T follicular helper cell (primary cell): Measurements from ENCODE around the gene TTC7B.

Experiments used
- DNase-seq: peaks from one replicate; pipeline ENCODE4 v3.0.0-alpha.2; 2020; ENCODE audit warnings: low read depth

Gene TTC7B

DNA sequence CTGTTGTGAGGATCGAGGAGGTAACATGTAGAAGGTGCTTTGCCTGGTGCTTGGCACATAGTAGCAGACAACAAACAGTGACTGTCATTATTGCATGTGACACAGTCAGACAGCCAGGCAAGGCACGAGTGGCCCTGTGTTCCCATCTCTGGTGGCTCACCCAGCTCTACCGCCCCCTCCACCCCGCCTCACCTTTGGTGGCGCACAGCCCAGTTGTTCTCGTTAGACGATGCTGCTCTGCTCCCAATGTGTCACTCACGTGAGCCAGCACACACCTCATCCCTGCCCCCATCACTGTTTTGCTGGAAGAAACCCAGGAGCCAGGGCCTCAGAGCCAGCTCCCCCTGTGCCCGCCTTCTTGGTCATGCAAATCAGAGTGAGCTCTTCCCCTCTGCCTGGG, 306.1 kb downstream of the TTC7B start:
- no peak for DNase-seq

- no peak for DNase-seq
Measured at GRCh38 chr14:90509403-90509802, 306.8 kb downstream of the TTC7B start.

DNA sequence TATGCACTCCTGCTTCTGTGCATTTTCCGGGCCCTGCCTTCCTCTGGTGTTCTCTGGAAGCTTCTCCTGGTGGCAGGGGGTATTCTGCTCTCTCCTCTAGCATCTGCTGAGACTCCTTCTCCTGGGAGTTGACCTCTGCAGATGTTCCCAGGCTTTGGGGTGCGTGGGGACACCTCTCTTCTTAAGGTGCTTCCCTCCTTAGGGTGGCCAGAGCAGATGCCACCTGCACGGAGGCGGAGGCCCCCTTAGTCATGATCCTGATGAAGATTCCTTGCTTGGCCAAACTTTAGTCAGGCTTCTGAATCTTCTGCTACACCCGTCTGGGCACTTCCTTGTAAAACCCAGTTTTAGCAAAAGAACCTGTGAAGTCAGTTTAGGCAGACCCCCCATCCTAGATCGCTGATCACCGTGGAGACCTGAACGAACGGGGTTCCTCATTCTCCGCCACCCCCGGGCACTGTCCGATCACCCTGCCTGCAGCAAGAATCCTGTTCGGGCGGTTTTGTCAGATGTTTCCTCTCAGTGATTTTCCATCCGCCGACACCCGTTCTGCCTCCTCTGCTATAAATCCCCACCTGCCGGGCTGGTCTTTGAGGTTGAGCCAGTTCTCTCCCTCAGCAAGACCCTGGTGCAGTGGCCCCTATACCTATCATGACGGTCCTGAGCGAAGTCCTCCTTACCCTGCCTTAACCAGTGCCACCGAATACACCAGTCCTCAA, 307.5 kb downstream of the TTC7B start:
- no peak for DNase-seq

DNA sequence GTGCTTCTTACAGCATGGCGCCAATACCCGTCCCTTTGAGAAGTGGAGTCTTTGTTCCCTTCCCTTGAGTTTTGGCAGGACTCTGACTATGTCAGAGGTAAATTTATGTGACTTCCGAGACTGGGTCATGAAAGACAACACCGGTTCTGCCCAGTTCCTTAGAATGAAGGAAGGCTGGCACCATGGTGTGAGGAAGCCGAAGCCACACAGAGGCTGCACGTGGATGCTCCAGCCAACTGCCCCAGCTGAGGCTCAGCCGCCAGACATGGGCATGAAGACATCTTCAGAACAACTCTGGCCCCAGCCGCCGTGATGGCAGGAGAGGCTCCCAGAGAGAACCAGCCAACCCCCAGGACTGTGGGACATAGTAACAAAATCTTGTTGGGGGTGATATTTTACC, 308.2 kb downstream of the TTC7B start:
- DNase-seq, result no peak

DNA sequence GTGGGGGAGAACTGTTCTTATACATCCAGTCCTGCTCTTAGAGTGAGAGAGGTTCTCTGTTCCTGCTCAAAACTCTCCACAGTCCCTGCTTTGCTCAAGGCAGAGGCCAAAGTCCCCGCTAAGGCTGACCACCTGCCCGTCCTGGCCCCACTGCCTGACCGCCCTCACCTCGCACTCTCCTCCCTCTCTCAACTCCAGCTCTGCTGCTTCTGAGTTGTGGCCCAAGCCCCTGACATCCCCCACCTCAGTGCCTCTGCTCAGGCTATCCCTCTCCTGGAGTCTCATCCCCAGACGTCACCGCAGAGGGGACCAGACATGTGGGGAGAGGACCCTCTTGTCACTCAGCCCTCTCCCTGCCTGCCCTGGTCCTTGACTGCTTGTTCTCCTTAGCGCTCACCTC, 308.8 kb downstream of the TTC7B start:
- DNase-seq, result no peak

GRCh38 chr14:90506748-90507147, 309.5 kb downstream of the TTC7B start:
- DNase-seq, result no peak

DNA sequence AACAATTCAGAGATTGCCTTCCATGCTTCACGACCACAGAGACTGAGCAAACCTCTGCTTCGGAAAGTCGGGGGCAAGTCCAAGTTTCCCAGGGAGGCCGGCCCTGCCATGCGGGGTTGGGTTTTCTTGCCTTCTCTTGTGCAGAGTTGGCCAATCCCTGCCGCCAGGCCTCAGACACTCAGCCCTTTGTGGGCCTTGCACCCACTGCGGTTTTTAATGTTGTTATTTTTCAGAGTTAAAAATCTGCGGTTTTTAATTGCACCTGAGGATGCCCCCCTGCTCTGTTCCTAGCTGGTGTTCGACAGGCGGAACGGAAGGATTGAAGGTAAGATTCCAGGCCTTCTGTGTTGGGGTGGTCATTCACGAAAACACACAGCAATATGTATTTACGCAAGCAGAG, 310.7 kb downstream of the TTC7B start:
- DNase-seq, result no peak

DNA sequence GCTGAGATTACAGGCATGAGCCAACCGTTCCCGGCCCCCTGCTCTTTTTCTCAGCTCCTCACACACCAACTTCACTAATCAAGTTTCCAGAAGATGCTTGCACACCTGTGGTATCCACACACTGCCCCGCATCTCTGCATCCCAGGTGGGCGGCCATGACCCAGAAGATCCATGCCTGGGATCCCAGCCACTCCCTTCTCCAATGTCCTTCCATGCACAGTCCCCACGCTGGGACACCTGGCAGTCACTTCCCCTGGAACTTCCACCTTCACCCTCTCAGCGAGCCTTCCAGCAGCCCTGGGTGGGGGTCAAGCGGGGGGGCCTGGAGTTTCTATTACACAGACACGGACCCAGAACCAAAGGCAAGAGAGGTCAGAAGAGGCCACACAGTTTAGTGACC, 311.6 kb downstream of the TTC7B start:
- DNase-seq, result no peak

- DNase-seq, result no peak
Measured at GRCh38 chr14:90503582-90503981, 312.6 kb downstream of the TTC7B start.

GRCh38 chr14:90502760-90503159, 313.5 kb downstream of the TTC7B start:
- DNase-seq, result no peak

DNA sequence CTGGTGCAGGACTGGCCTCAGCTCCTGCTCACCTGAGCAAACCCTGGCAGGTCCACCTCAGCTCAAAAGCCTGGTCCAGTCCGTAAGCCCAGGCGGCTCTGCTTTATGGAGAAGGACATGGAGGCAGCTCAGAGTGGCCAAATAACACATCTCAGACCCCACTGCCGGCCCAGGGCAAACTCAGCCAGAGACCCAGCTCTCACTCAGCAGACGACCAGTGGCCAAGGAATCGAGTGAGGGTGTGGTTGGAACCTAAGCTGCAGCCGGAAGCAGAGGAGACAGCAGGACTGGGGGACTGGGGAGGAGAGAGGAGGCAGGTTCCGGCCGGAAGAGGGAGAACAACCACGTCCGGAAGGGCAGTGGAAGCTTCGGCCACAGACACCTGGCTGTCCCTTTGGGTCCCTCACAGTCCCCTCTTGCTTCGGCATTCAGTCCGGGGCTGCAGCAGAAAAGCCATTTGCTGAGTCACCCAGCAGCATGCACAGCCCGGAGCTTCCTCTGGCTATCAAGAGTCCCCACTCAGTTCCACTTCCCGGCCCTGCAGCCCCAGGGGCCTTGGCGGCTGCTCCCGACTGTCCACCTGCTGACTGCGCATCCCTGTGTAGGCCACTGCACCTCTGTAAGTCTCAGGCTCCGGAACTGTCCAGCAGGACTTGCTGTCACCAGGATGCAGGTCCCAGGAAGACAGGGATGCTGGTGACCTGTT, 315.4 kb downstream of the TTC7B start:
- no peak for DNase-seq

DNA sequence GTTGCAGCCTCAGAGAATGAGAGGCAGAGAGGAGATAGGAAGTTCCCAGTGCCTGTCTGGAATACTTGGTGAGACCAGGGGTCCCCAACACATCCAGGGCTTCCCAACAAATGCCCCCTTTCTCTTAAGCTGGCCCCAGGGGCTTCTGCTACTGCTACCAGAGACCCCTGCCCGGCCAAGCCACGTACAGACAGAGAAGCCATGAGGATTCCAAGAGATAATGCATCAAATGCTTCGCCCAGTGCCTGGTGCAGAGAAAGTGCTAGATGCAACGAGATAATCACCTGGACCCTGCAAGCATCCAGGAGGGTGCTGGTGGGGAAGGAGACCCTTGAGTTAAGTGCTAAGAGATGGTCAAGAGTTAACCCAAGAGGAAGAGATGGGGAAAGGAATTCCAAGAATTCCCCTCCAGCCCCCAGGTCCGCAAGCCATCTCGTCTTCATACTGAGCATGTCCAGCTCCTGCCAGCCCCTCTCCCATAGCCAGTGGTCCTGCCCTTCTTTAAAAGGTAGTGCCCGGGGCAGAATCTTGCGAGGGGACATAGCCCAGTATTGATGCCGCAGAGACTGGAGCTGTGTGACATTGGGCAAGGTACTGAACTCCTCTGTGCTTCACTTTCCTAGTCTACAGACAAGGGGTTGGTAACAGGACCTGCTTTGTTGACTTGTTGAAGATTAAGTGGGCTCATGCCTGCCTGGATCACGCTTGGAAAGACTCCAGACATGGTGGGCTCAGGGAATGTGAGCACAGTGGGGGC, 316.1 kb downstream of the TTC7B start:
- DNase-seq, result no peak

DNA sequence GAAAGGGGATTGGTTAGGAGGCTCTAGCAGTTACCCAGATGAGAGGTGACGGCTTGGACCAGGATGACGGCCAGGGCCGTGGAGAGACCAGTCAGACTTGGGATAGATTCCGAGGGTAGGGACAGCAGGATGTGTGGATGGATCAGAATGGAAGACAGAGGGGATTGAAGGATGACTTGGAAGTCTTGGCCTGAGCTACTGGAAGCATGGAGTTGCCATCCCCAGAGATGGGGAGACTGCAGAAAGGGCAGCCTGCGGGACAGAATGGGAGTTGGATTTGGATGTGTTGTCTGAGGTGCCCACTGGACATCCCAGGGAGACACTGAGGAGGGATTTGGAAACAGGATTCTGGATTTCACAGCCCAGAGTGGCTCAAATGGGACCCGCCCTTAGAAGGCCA, 317.1 kb downstream of the TTC7B start:
- DNase-seq, result no peak

DNA sequence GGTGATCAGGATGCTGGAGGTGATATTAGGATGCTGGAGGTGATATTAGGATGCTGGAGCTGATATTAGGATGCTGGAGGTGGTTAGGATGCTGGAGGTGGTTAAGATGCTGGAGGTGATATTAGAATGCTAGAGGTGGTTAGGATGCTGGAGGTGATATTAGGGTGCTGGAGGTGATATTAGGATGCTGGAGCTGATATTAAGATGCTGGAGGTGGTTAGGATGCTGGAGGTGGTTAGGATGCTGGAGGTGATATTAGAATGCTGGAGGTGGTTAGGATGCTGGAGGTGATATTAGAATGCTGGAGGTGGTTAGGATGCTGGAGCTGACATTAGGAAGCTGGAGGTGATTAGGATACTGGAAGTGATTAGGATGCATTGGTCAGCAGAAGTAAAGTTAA, 318.0 kb downstream of the TTC7B start:
- no peak for DNase-seq

GRCh38 chr14:90496379-90496778, 319.9 kb downstream of the TTC7B start:
- no peak for DNase-seq

DNA sequence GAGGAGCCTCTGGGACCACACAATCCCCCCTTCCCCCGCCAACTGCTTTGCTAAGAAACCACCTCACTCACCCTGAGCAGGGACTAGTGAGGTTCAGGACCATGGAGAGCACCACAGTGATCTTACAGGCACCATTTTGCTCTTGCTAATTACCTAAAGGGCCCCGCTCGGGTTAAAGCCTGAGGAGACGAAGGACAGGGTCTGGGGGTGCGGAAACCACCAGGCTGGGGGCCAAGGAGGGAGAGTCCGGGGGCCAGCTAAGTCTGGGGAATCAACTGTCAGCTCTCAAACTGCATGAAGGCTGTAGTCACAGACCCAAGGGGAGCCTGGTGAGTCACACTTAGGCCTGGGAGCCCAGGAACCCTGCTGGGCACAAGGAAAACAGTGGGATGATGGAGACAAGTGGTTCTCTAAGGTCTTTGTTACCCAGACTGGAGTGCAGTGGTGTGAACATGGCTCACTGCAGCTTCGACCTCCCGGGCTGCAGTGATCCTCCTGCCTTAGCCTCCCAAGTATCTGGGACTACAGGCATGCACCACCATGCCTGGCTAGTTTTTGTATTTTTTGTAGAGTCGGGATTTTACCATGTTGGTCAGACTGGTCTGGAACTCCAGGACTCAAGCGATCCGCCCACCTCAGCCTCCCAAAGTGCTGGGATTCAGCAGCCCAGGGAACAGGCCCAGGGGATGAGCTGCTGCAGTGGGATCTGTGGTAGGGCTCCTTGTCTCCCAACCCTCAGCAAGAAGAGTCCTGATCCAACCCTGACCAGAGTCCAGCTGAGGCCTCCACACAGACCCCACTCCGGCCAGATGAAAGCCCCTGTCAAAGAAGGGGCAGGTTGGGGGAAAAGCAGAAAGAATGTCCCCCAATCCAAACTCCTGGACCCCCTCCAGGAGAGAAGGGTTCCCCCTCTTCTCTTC, 320.6 kb downstream of the TTC7B start:
- DNase-seq, result peak; percentile 28

DNA sequence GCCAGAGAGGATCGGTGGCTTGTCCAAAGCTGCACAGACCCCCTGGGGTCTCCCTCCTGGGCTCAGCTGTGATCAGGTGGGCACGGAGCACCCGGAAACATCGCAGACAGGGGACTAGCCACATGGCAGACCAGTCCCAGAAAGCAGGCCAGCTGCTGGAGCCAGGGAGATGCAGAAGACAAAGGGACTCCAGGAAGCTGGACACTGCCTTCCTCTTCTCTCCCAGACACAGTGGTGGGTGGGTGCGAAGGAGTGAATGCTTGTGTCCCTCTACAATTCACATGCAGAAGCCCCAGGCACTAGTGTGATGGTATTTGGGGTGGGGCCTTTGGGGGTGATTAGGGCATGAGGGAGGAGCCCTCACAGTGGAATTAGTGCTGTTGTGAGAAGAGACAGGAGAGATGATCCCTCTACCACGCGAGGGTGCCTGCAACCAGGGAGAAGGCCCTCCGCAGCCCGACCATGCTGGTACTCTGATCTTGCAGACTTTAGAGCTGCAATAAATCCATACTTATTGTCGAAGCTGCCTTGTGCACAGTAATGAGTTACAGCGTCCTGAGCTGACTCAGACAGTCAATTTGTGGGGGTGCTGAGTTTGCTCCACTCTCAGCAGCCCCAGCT, 324.2 kb downstream of the TTC7B start:
- no peak for DNase-seq

DNA sequence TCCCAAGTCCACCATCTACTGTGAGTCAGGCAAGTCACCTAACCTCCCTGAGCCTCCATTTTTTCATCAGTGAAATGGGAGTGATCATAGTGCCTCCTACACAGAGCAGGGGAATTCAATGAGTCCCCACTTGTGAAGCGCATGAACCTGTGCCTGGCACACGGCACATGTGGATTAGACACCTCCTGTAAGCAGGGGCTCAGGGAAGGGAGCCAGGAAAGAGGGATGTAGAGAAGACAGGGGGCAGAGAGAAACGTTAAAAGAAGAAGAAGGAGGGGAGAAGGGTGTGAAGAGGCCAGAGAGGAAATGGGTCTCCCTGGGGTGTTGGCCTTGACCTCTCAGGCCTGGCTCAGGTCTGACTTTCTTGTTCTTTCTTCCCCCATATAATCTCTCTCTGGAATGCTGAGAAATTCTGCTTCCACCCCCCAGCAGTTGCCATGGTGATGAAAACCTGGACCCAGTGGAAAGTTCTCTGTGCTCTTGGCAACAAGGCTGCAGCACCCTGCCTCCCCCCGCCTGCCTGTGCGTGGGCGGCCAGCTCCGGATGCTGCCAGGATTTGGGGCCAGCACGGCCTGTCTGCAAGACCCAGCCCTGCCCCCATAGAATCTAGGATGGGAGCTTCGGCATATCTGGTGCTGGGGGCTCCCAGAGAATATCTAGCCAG, 324.9 kb downstream of the TTC7B start:
- no peak for DNase-seq

DNA sequence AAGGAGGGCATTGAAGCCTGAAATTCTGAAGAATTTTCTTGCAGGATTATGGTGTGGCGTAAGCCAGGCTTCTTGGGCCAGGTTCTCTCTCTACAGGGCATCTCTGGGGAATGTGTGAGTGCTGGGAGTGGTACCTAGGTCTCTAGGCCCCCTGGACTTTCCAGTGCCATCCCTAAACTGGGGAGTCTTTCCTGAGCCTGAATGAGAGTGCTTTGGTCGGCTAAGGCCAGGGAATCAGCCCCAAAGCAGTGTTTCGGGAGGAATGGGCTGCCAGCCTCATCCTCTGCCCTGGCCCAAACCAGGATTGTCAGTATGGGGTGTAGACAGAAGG, 325.5 kb downstream of the TTC7B start:
- DNase-seq, result no peak

GRCh38 chr14:90489916-90490719, 326.1 kb downstream of the TTC7B start:
- no peak for DNase-seq
